CD4-positive, alpha-beta memory T cell (primary cell): ENCODE measurements around the gene RINL. TPM values are rescaled to one million over a fixed set of nuclear protein-coding genes. Genes with fewer than 3 reads are reported as not detected.
"Not testable (repeated sequence)": the region's sequence is repeated elsewhere in the genome, so short reads cannot be mapped to it uniquely, and the experiment has no call there.

Experiments
- CTCF ChIA-PET: fragments of 350-600 bp; sonication (Branson Sonifier 250); formaldehyde crosslinking; loops from one replicate; lab custom pipeline; 2021; ENCODE audit warnings: inconsistent platforms; ENCODE audit not compliant: partially characterized antibody; lab: Charles Lee
- POLR2A ChIA-PET: fragments of 350-600 bp; sonication (Branson Sonifier 250); formaldehyde crosslinking; loops from one replicate; lab custom pipeline; 2021; ENCODE audit not compliant: partially characterized antibody; lab: Charles Lee
- DNase-seq, 5 donors: peaks; one replicate each; pipeline versions ENCODE4 v3.0.0 to v3.0.0-alpha.2; 2020 to 2022; ENCODE audit warnings: mixed read lengths in 1 of 5
- H3K27ac ChIP-seq: one replicate; pipeline ENCODE4 v1.7.0; 2013; ENCODE audit warnings: low read depth, low read length
- H3K27me3 ChIP-seq: 2 replicates; pipeline ENCODE4 v1.7.0; 2013; ENCODE audit warnings: mild to moderate bottlenecking, low read length, moderate library complexity; ENCODE audit not compliant: insufficient read depth
- H3K36me3 ChIP-seq: 2 replicates; pipeline ENCODE4 v1.7.0; 2013; ENCODE audit warnings: mild to moderate bottlenecking, low read length, moderate library complexity; ENCODE audit not compliant: insufficient read depth
- H3K4me1 ChIP-seq: 2 replicates; pipeline ENCODE4 v1.7.0; 2013; ENCODE audit warnings: mild to moderate bottlenecking, low read length, moderate library complexity; ENCODE audit not compliant: insufficient read depth
- H3K4me3 ChIP-seq, 2 donors: one replicate each; pipeline ENCODE4 v1.7.0; 2013; ENCODE audit warnings: low read length in 2 of 2, mild to moderate bottlenecking in 1 of 2
- H3K9me3 ChIP-seq, 2 donors: one replicate each; pipeline ENCODE4 v1.7.0; 2013; ENCODE audit warnings: low read length in 2 of 2, control low read depth in 1 of 2; ENCODE audit not compliant: control insufficient read depth in 1 of 2
- H3K27ac Mint-ChIP-seq, 7 donors: one replicate each; pipeline ENCODE4 v1.8.0; 2020 to 2021; ENCODE audit warnings: mixed read lengths in 7 of 7, mild to moderate bottlenecking in 6 of 7, inconsistent platforms in 3 of 7, moderate library complexity in 3 of 7
- H3K27me3 Mint-ChIP-seq, 2 donors: one replicate each; pipeline ENCODE4 v1.8.0; 2020 to 2021; ENCODE audit warnings: mixed read lengths in 2 of 2
- H3K36me3 Mint-ChIP-seq, 2 donors: one replicate each; pipeline ENCODE4 v1.8.0; 2020 to 2021; ENCODE audit warnings: mixed read lengths in 2 of 2, inconsistent platforms in 1 of 2, mild to moderate bottlenecking in 1 of 2
- H3K4me1 Mint-ChIP-seq, 4 donors: one replicate each; pipeline ENCODE4 v1.8.0; 2020 to 2021; ENCODE audit warnings: mixed read lengths in 4 of 4, mild to moderate bottlenecking in 1 of 4
- H3K4me3 Mint-ChIP-seq, 8 donors: one replicate each; pipeline ENCODE4 v1.8.0; 2020 to 2021; ENCODE audit warnings: mixed read lengths in 8 of 8, mild to moderate bottlenecking in 7 of 8, moderate library complexity in 6 of 8, inconsistent platforms in 3 of 8
- H3K9me3 Mint-ChIP-seq, 8 donors: one replicate each; pipeline ENCODE4 v1.8.0; 2020 to 2021; ENCODE audit warnings: mixed read lengths in 8 of 8, mild to moderate bottlenecking in 5 of 8, inconsistent platforms in 3 of 8, moderate library complexity in 1 of 8
- intact Hi-C: fragments of 100-400 bp; cut with micrococcal nuclease; formaldehyde crosslinking; loops from one replicate; pipeline ENCODE4 v1.15.1; 2023
- polyA plus RNA-seq, 2 donors: library from polyadenylated mRNA; unstranded; fragments of 300-500 nt; fragmentation: Illumina TruSeq; gene quantifications; one replicate each; pipeline ENCODE4 v1.2.3, GENCODE V29; 2021
- total RNA-seq, 2 experiments: library from RNA; stranded (reverse); gene quantifications; one replicate each; pipeline ENCODE4 v1.2.3, GENCODE V29; 2021

Gene RINL
- total and polyA plus RNA-seq, 4 experiments from 2014 or later, result 20.9 to 65.9 (median 58.8) TPM

- H3K36me3 ChIP-seq, result peaks cover 26% of the 10 kb centered on the region
- peak overlapping the region in 1 of 7 donors; percentile 29 for H3K27ac Mint-ChIP-seq
- H3K27me3 Mint-ChIP-seq, H3K4me1 ChIP-seq, DNase-seq, H3K4me3 Mint-ChIP-seq, H3K27me3 ChIP-seq, H3K4me3 ChIP-seq, H3K9me3 Mint-ChIP-seq, H3K9me3 ChIP-seq, intact Hi-C loops, H3K27ac ChIP-seq: not testable (repeated sequence)
- peaks cover 41 to 73% of the 10 kb centered on the region in 2 donors for H3K36me3 Mint-ChIP-seq
- POLR2A ChIA-PET, result interaction anchor here (1.4 to 2.5 kb wide), 2 partner anchors 11 to 15 kb away, joined by 3 to 6 read pairs; partner anchors contain the start of gene ECH1
- CTCF ChIA-PET, result interaction anchor here (1.0 kb wide), 1 partner anchor 44 kb away, joined by 3 read pairs; no protein-coding TSS in a partner anchor
- H3K4me1 Mint-ChIP-seq, result peaks cover 9 to 40% (median 18%) of the 10 kb centered on the region in 4 donors
Measured at GRCh38 chr19:38821230-38821825, 56.7 kb downstream of the RINL start.

DNA sequence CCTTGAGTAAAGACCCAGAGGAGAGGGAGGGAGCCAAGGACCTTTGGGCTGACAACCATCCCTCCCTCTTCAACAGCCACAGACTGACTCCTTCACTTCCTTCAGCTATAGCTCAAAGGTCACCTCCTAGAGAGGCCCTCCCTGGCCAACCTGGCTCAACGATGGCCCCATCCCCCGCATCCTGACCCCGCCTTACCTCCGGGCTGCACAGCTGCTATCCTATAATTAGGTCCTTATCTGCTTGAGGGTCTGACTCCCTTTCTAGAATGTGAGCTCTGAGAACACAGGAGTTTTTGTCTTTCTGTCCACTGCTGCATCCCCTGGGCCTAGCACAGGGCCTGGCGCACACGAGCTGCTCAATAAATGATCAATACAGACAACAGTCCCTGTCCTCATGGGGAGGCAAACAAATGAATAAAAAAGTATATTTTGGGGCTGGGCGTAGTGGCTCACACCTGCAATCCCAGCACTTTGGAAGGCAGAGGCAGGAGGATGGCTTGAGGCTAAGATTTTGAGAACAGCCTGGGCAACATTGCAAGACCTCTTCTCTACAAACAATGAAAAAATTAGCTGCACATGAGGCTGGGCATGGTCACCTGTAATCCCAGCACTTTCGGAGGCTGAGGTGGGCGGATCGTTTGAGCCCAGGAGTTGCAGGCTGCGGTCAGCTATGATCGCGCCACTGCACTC is 58.7 kb downstream of the RINL start:
- Mint-ChIP-seq H3K27ac (peak overlapping the region in 2 of 7 donors; percentile 4 to 63), H3K36me3 (peaks cover 42 to 67% of the 10 kb centered on the region in 2 donors), H3K4me3 (no peak overlapping the region), H3K4me1 (peaks cover 8 to 29% (median 10%) of the 10 kb centered on the region in 4 donors), H3K27me3 (no peaks in the 10 kb centered on the region), H3K9me3 (no peaks in the 10 kb centered on the region)
- Histone ChIP-seq H3K4me1 (no peaks in the 10 kb centered on the region), H3K9me3 (no peaks in the 10 kb centered on the region), H3K36me3 (peaks cover 38% of the 10 kb centered on the region), H3K27me3 (no peaks in the 10 kb centered on the region), H3K27ac (no peak overlapping the region), H3K4me3 (no peak overlapping the region)
- CTCF ChIA-PET, result no interaction called here
- intact Hi-C loops, result no loop called here
- DNase-seq, result no peak
- POLR2A ChIA-PET, result interaction anchor here (1.2 kb wide), 1 partner anchor 49 kb away, joined by 3 read pairs; no protein-coding TSS in a partner anchor

Other genes starting within 250 kb of the RINL start
- 100 to 1,000 TPM; 151 to 155 TPM for gene ACTN4, start 230.6 kb downstream of the RINL start, total RNA-seq
- 10 to 100 TPM in 1 of 2 donors, 1 to 10 TPM in 1; 4.0 to 24.4 TPM for gene ACTN4, start 230.6 kb downstream of the RINL start, polyA plus RNA-seq
- 10 to 100 TPM; 16.8 to 19.5 TPM for gene CAPN12, start 133.8 kb downstream of the RINL start, total RNA-seq
- 1 to 10 TPM; 3.9 to 9.9 TPM for gene CAPN12, start 133.8 kb downstream of the RINL start, polyA plus RNA-seq
- not detected for gene LGALS7, start 104.8 kb downstream of the RINL start, total RNA-seq
- not detected for gene LGALS7, start 104.8 kb downstream of the RINL start, polyA plus RNA-seq
- not detected for gene LGALS7B, start 89.1 kb downstream of the RINL start, total RNA-seq
- gene LGALS7B, start 89.1 kb downstream of the RINL start, polyA plus RNA-seq, result not detected
- gene LGALS4, start 65.3 kb downstream of the RINL start, total RNA-seq, result 1 to 10 TPM; 4.7 to 6.1 TPM
- not detected for gene LGALS4, start 65.3 kb downstream of the RINL start, polyA plus RNA-seq
- gene ECH1, start 46.5 kb downstream of the RINL start, total RNA-seq, result 100 to 1,000 TPM; 135 to 143 TPM
- 100 to 1,000 TPM; 245 to 294 TPM for gene ECH1, start 46.5 kb downstream of the RINL start, polyA plus RNA-seq
- 100 to 1,000 TPM; 329 to 351 TPM for gene HNRNPL, start 28.3 kb downstream of the RINL start, total RNA-seq
- 10 to 100 TPM; 15.2 to 76.0 TPM for gene HNRNPL, start 28.3 kb downstream of the RINL start, polyA plus RNA-seq
- gene SIRT2, start 21.3 kb upstream of the RINL start, total RNA-seq, result 10 to 100 TPM; 47.0 to 50.0 TPM
- 10 to 100 TPM; 39.0 to 51.7 TPM for gene SIRT2, start 21.3 kb upstream of the RINL start, polyA plus RNA-seq
- gene NFKBIB, start 21.7 kb upstream of the RINL start, total RNA-seq, result 10 to 100 TPM; 23.9 to 26.0 TPM
- 10 to 100 TPM in 1 of 2 donors, 1 to 10 TPM in 1; 7.2 to 15.2 TPM for gene NFKBIB, start 21.7 kb upstream of the RINL start, polyA plus RNA-seq
- under 1 TPM; 0.42 to 0.79 TPM for gene CCER2, start 33.9 kb upstream of the RINL start, total RNA-seq
- gene CCER2, start 33.9 kb upstream of the RINL start, polyA plus RNA-seq, result not detected
- 10 to 100 TPM; 17.0 to 20.2 TPM for gene SARS2, start 52.5 kb upstream of the RINL start, total RNA-seq
- gene SARS2, start 52.5 kb upstream of the RINL start, polyA plus RNA-seq, result 10 to 100 TPM in 1 of 2 donors, 1 to 10 TPM in 1; 9.6 to 14.0 TPM
- 10 to 100 TPM; 25.2 to 26.9 TPM for gene MRPS12, start 52.7 kb upstream of the RINL start, total RNA-seq
- 100 to 1,000 TPM in 1 of 2 donors, 10 to 100 TPM in 1; 76.4 to 118 TPM for gene MRPS12, start 52.7 kb upstream of the RINL start, polyA plus RNA-seq
- not detected for gene FBXO17, start 97.5 kb upstream of the RINL start, total RNA-seq
- gene FBXO17, start 97.5 kb upstream of the RINL start, polyA plus RNA-seq, result not detected
- under 1 TPM; 0.64 to 0.86 TPM for gene FBXO27, start 154.3 kb upstream of the RINL start, total RNA-seq
- 1 to 10 TPM in 1 of 2 donors, under 1 TPM in 1; 0.42 to 1.4 TPM for gene FBXO27, start 154.3 kb upstream of the RINL start, polyA plus RNA-seq
- under 1 TPM in 1 of 2 experiments, not detected in 1; 0.14 TPM for gene ACP7, start 206.1 kb upstream of the RINL start, total RNA-seq
- not detected for gene ACP7, start 206.1 kb upstream of the RINL start, polyA plus RNA-seq
- gene PAK4, start 247.5 kb upstream of the RINL start, total RNA-seq, result 10 to 100 TPM; 13.1 to 15.7 TPM
- gene PAK4, start 247.5 kb upstream of the RINL start, polyA plus RNA-seq, result 1 to 10 TPM; 1.3 to 2.9 TPM